Measurements from ENCODE around the gene CDK17. TPM values are rescaled to one million over a fixed set of nuclear protein-coding genes. Genes with fewer than 3 reads are reported as not detected.

Gene CDK17
- total and polyA plus RNA-seq, 2 of the 8 experiments (the other 6 are each of a cell fraction or from before 2014, with no cell fraction given), result 5.8 to 20.0 TPM

DNA sequence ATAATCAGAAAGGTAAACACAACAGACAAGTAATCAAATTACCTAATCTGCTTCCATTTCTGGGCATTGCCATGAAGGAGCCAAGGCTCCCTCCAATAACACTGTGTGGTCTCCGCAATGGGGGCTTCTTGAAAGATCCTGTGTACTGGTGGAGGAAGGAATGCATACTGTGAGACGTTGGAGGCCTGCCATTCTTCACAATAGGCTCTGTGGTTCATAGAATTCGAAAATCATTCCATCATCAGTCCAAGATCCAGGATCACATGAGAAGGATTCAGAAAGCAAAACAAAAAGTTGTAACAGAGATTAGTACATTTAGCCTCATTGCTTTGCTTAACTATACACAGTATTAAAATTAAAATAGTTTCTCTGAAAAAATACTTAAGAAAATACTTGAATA lies 76.3 kb downstream of the CDK17 start:
- Histone ChIP-seq H3K36me3 (ENCODE audit: control insufficient read depth in 2 of 4, insufficient read depth in 4 of 4, low read length in 3 of 4) (peaks cover 0 to 16% (median 0%) of the 10 kb centered on the region in 4 experiments; a peak in 2 of 8 replicates), H3K23me2 (ENCODE audit: low read depth, low read length) (no peaks in the 10 kb centered on the region), H2BK15ac (ENCODE audit: low read length) (no peak overlapping the region), H3K4me3 (ENCODE audit: extremely low read depth in 1 of 4, insufficient read depth in 2 of 4, low read depth in 3 of 4, low read length in 4 of 4) (no peak overlapping the region), H3K56ac (replicated peaks; ENCODE audit: insufficient read length, low read depth, low read length) (no peak overlapping the region), H3K23ac (ENCODE audit: insufficient read length) (no peak overlapping the region), H4K5ac (ENCODE audit: insufficient read length, low read depth, low read length) (no peak overlapping the region), H2AK5ac (ENCODE audit: low read depth, low read length) (no peak overlapping the region), H3K27ac (ENCODE audit: low read depth, low read length) (no peak overlapping the region), H3K9ac (replicated peaks in 1 of 4; ENCODE audit: extremely low read depth in 1 of 4, low read depth in 3 of 4, low read length in 3 of 4) (no peak overlapping the region), H3K4ac (replicated peaks; ENCODE audit: insufficient read length, low read depth, low read length) (no peak overlapping the region), H4K20me1 (replicated peaks in 1 of 2; ENCODE audit: control insufficient read depth in 1 of 2, insufficient read depth in 2 of 2, low read length in 2 of 2) (no peaks in the 10 kb centered on the region), H4K91ac (replicated peaks; ENCODE audit: insufficient read length, low read length) (no peak overlapping the region), H3K14ac (ENCODE audit: insufficient read length) (no peak overlapping the region), H2BK12ac (ENCODE audit: low read depth, low read length) (no peak overlapping the region), H3K9me3 (ENCODE audit: insufficient read depth in 2 of 2, low read depth in 1 of 2, low read length in 1 of 2) (peaks cover 3% of the 10 kb centered on the region in 2 experiments; a peak in 1 of 4 replicates), H3K18ac (ENCODE audit: extremely low read depth, low read length) (no peak overlapping the region), H3K4me2 (ENCODE audit: insufficient read depth in 1 of 2, low read depth in 2 of 2, low read length in 2 of 2) (no peak overlapping the region), H3K4me1 (replicated peaks in 1 of 4; ENCODE audit: control insufficient read depth in 3 of 4, insufficient read depth in 4 of 4, low read length in 3 of 4) (peaks cover 0 to 5% (median 0%) of the 10 kb centered on the region in 4 experiments; a peak in 1 of 7 replicates), H2BK5ac (ENCODE audit: low read depth, low read length) (no peak overlapping the region), H2AFZ (ENCODE audit: low read length) (no peak overlapping the region), H4K8ac (ENCODE audit: extremely low read depth, insufficient read depth, low read length) (no peak overlapping the region), H3K79me2 (ENCODE audit: control insufficient read depth in 1 of 2, insufficient read depth in 2 of 2, low read length in 2 of 2) (peaks cover 0 to 2% of the 10 kb centered on the region in 2 experiments; a peak in 1 of 4 replicates), H3K27me3 (replicated peaks in 1 of 4; ENCODE audit: control insufficient read depth in 3 of 4, extremely low read depth in 1 of 4, insufficient read depth in 3 of 4, low read length in 3 of 4) (no peaks in the 10 kb centered on the region), H2BK120ac (replicated peaks; ENCODE audit: low read depth, low read length) (no peak overlapping the region), H2BK20ac (ENCODE audit: low read length) (no peak overlapping the region), H3K79me1 (ENCODE audit: low read depth, low read length) (no peaks in the 10 kb centered on the region)
- 84% methylated on average over 3 of the region's 3 CpGs; no CpG with 5 or more reads in 1 of the 2 experiments for WGBS, 2 experiments (ENCODE audit: extremely low coverage in 1 of 2, insufficient coverage in 1 of 2, insufficient read length in 1 of 2, insufficient replicate concordance in 2 of 2, low coverage in 1 of 2, low lambda C conversion rate in 2 of 2, missing lambda C conversion rate in 1 of 2)
- no peak for FAIRE-seq
- CTCF ChIA-PET (ENCODE audit: partially characterized antibody), result no interaction called here
- POLR2A ChIA-PET (ENCODE audit: partially characterized antibody), result no interaction called here
- DNase-seq (ENCODE audit: low read depth in 1 of 2, low spot score in 2 of 2), result no peak
- no peak for TF ChIP-seq YY1 (IDR thresholded peaks at IDR 0.05; ENCODE audit: low read depth, low read length)
- no peak for TF ChIP-seq BACH1 (IDR thresholded peaks at IDR 0.05; ENCODE audit: low read length)
- TF ChIP-seq TEAD4 (IDR thresholded peaks at IDR 0.05; ENCODE audit: low read depth, low read length), result no peak
- no peak for TF ChIP-seq RNF2 (IDR thresholded peaks at IDR 0.05; ENCODE audit: borderline replicate concordance, low read depth, low read length, missing control alignments, poor library complexity, severe bottlenecking)
- no peak for TF ChIP-seq EP300 (IDR thresholded peaks at IDR 0.05; ENCODE audit: borderline replicate concordance in 1 of 2, low read depth in 2 of 2, low read length in 2 of 2)
- no peak for TF ChIP-seq CBX5 (IDR thresholded peaks at IDR 0.05; ENCODE audit: low read depth, low read length)
- no peak for TF ChIP-seq POLR2A (IDR thresholded peaks at IDR 0.05; ENCODE audit: control extremely low read depth in 1 of 2, low read depth in 2 of 2, low read length in 2 of 2)
- no peak for TF ChIP-seq TBP (IDR thresholded peaks at IDR 0.05; ENCODE audit: low read depth, low read length)
- TF ChIP-seq, protein P1, sequence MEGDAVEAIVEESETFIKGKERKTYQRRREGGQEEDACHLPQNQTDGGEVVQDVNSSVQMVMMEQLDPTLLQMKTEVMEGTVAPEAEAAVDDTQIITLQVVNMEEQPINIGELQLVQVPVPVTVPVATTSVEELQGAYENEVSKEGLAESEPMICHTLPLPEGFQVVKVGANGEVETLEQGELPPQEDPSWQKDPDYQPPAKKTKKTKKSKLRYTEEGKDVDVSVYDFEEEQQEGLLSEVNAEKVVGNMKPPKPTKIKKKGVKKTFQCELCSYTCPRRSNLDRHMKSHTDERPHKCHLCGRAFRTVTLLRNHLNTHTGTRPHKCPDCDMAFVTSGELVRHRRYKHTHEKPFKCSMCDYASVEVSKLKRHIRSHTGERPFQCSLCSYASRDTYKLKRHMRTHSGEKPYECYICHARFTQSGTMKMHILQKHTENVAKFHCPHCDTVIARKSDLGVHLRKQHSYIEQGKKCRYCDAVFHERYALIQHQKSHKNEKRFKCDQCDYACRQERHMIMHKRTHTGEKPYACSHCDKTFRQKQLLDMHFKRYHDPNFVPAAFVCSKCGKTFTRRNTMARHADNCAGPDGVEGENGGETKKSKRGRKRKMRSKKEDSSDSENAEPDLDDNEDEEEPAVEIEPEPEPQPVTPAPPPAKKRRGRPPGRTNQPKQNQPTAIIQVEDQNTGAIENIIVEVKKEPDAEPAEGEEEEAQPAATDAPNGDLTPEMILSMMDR (IDR thresholded peaks at IDR 0.05; ENCODE audit: control extremely low read depth in 1 of 3, insufficient read depth in 1 of 3, low read depth in 1 of 3, low read length in 3 of 3), result no peak
- TF ChIP-seq, protein P2, sequence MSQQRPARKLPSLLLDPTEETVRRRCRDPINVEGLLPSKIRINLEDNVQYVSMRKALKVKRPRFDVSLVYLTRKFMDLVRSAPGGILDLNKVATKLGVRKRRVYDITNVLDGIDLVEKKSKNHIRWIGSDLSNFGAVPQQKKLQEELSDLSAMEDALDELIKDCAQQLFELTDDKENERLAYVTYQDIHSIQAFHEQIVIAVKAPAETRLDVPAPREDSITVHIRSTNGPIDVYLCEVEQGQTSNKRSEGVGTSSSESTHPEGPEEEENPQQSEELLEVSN (IDR thresholded peaks at IDR 0.05), result no peak
- no peak for TF ChIP-seq NRF1 (IDR thresholded peaks at IDR 0.05; ENCODE audit: low read depth, low read length)
